Vagina (tissue), 2 donors: ENCODE results near the gene TRIAP1.

Experiments used
- POLR2AphosphoS5 ChIP-seq, 2 donors: sonication (generic); formaldehyde crosslinking; IDR thresholded peaks; one replicate each; pipeline ENCODE4 v1.9.0; 2017; ENCODE audit warnings: antibody characterized with exemption in 2 of 2, mild to moderate bottlenecking in 2 of 2, low read depth in 1 of 2; ENCODE audit not compliant: insufficient read depth in 1 of 2
- TF ChIP-seq, protein P1 (sequence below), 3 experiments: fragments of 450-650 bp in 2 of 3; fragments of 200-600 bp in 1 of 3; sonication (generic) in 1 of 3; IDR thresholded peaks; one replicate each; pipeline ENCODE4 v1.5.1; 2017 to 2019; ENCODE audit warnings: antibody characterized with exemption in 3 of 3, mild to moderate bottlenecking in 2 of 3, moderate library complexity in 2 of 3

DNA sequence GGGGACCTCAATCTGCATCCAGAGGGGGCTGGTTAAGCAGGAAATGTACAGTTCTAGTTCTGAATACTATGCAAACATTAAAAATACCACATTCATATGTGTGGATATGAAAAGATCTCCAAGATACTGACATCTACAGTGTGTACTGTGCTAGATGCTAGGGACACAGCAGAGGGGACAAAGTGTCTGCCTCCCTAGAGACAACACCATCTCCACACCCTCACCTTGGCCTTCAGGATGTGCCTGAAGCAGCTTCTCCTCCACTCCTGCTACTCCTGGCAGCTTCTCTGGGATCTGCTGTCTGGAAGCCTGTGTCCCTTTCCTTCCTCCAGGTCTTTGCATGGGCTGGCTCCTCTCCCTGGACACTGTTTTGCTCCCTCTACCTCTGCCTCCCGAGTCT is 34.0 kb upstream of the TRIAP1 start:
- TF ChIP-seq, protein P1, sequence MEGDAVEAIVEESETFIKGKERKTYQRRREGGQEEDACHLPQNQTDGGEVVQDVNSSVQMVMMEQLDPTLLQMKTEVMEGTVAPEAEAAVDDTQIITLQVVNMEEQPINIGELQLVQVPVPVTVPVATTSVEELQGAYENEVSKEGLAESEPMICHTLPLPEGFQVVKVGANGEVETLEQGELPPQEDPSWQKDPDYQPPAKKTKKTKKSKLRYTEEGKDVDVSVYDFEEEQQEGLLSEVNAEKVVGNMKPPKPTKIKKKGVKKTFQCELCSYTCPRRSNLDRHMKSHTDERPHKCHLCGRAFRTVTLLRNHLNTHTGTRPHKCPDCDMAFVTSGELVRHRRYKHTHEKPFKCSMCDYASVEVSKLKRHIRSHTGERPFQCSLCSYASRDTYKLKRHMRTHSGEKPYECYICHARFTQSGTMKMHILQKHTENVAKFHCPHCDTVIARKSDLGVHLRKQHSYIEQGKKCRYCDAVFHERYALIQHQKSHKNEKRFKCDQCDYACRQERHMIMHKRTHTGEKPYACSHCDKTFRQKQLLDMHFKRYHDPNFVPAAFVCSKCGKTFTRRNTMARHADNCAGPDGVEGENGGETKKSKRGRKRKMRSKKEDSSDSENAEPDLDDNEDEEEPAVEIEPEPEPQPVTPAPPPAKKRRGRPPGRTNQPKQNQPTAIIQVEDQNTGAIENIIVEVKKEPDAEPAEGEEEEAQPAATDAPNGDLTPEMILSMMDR (IDR thresholded peaks at IDR 0.05): no peak
- TF ChIP-seq POLR2AphosphoS5 (IDR thresholded peaks at IDR 0.05; ENCODE audit: insufficient read depth in 1 of 2, low read depth in 1 of 2): no peak
